ENCODE measurements around the gene APOL5.
"Not testable (repeated sequence)": the region's sequence is repeated elsewhere in the genome, so short reads cannot be mapped to it uniquely, and the experiment has no call there.

Gene APOL5

DNA sequence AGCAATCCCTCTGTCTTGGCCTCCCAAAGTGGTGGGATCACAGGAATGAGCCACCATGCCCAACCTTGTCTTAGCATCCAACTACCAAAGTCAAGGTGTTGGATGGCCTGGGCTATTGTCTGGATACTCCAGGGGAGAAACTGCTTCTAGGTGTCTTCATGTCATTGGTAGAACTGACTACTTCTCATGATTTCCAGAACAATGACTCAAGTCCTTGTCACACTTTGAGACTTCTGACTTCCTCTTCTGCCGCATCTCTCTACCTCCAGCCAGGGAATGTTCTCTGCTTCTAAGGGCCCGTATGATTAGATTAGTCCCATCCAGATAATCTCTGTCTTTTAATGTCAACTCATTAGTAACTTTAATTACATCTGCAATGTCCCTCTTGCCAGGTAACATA is 38.8 kb upstream of the APOL5 start:
- DNase-seq (ENCODE audit: low read depth in 1 of 2, low spot score in 1 of 2) = no peak
- TF ChIP-seq POLR2AphosphoS5 (IDR thresholded peaks at IDR 0.05; ENCODE audit: low read depth) = no peak
- TF ChIP-seq SPI1 (IDR thresholded peaks at IDR 0.05; ENCODE audit: borderline replicate concordance, low read depth) = no peak
- TF ChIP-seq, protein P1, sequence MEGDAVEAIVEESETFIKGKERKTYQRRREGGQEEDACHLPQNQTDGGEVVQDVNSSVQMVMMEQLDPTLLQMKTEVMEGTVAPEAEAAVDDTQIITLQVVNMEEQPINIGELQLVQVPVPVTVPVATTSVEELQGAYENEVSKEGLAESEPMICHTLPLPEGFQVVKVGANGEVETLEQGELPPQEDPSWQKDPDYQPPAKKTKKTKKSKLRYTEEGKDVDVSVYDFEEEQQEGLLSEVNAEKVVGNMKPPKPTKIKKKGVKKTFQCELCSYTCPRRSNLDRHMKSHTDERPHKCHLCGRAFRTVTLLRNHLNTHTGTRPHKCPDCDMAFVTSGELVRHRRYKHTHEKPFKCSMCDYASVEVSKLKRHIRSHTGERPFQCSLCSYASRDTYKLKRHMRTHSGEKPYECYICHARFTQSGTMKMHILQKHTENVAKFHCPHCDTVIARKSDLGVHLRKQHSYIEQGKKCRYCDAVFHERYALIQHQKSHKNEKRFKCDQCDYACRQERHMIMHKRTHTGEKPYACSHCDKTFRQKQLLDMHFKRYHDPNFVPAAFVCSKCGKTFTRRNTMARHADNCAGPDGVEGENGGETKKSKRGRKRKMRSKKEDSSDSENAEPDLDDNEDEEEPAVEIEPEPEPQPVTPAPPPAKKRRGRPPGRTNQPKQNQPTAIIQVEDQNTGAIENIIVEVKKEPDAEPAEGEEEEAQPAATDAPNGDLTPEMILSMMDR (IDR thresholded peaks at IDR 0.05; ENCODE audit: insufficient read depth, low read length) = no peak
- no peak for TF ChIP-seq GABPA (IDR thresholded peaks at IDR 0.05; ENCODE audit: low read depth)
- TF ChIP-seq, protein P2, sequence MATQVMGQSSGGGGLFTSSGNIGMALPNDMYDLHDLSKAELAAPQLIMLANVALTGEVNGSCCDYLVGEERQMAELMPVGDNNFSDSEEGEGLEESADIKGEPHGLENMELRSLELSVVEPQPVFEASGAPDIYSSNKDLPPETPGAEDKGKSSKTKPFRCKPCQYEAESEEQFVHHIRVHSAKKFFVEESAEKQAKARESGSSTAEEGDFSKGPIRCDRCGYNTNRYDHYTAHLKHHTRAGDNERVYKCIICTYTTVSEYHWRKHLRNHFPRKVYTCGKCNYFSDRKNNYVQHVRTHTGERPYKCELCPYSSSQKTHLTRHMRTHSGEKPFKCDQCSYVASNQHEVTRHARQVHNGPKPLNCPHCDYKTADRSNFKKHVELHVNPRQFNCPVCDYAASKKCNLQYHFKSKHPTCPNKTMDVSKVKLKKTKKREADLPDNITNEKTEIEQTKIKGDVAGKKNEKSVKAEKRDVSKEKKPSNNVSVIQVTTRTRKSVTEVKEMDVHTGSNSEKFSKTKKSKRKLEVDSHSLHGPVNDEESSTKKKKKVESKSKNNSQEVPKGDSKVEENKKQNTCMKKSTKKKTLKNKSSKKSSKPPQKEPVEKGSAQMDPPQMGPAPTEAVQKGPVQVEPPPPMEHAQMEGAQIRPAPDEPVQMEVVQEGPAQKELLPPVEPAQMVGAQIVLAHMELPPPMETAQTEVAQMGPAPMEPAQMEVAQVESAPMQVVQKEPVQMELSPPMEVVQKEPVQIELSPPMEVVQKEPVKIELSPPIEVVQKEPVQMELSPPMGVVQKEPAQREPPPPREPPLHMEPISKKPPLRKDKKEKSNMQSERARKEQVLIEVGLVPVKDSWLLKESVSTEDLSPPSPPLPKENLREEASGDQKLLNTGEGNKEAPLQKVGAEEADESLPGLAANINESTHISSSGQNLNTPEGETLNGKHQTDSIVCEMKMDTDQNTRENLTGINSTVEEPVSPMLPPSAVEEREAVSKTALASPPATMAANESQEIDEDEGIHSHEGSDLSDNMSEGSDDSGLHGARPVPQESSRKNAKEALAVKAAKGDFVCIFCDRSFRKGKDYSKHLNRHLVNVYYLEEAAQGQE (IDR thresholded peaks at IDR 0.05; ENCODE audit: insufficient replicate concordance, low read depth) = no peak
- no peak overlapping the region for H3K4me3 ChIP-seq (replicated peaks; ENCODE audit: insufficient read depth, low read length)
- no peak overlapping the region for H3K27ac ChIP-seq (replicated peaks)
- no peaks in the 10 kb centered on the region for H3K27me3 ChIP-seq (ENCODE audit: insufficient read depth, poor library complexity, severe bottlenecking)

DNA sequence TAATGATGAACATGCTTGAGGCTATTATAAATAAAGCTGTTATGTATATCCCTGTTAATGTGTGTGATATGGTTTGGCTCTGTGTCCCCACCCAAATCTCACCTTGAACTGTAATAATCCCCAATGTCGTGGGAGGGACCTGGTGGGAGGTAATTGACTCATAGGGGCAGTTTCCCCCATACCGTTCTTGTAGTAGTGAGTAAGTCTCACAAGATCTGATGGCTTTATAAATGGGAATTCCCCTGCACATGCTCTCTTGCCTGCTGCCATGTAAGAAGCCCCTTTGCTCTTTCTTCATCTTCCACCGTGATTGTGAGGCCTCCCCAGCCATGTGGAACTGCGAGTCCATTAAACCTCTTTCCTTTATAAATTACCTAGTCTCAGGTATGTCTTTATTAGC is 38.2 kb upstream of the APOL5 start:
- DNase-seq (ENCODE audit: low read depth in 1 of 2, low spot score in 1 of 2); H3K27ac ChIP-seq (replicated peaks); H3K4me3 ChIP-seq (replicated peaks; ENCODE audit: insufficient read depth, low read length); H3K27me3 ChIP-seq (ENCODE audit: insufficient read depth, poor library complexity, severe bottlenecking): not testable (repeated sequence)

DNA sequence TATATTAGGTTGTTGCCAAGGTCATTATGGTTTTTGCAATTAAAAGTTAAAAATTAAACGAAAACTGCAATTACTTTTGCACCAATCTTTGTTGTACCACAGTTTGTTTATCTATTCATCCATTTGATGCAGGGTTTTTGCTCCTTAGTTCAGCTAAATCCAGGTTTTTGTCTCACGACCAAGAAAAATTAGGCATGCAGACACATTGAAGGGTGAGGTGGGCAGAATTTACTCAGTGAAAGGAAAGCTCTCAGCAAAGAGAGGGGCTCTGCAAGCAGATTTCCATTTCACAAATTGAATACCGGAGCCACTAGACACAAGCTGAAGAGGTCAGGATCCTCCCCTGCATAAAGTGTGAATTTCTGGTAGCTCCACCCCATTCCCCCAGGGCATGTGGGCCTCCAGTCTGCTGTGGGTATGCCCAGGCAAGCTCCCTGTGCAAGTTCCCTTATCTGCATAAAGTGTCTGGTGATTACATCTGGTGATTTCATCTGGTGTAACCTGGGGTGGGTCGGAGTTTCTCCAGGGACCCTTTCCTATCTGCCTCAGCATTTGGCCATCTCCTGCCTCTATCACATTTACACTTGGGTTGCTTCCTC is 36.1 kb upstream of the APOL5 start:
- no peak for TF ChIP-seq SPI1 (IDR thresholded peaks at IDR 0.05; ENCODE audit: borderline replicate concordance, low read depth)
- TF ChIP-seq, protein P2 (IDR thresholded peaks at IDR 0.05; ENCODE audit: insufficient replicate concordance, low read depth) = no peak
- TF ChIP-seq, protein P1 (IDR thresholded peaks at IDR 0.05; ENCODE audit: insufficient read depth, low read length) = no peak
- no peak for TF ChIP-seq POLR2AphosphoS5 (IDR thresholded peaks at IDR 0.05; ENCODE audit: low read depth)
- no peak for TF ChIP-seq GABPA (IDR thresholded peaks at IDR 0.05; ENCODE audit: low read depth)

DNA sequence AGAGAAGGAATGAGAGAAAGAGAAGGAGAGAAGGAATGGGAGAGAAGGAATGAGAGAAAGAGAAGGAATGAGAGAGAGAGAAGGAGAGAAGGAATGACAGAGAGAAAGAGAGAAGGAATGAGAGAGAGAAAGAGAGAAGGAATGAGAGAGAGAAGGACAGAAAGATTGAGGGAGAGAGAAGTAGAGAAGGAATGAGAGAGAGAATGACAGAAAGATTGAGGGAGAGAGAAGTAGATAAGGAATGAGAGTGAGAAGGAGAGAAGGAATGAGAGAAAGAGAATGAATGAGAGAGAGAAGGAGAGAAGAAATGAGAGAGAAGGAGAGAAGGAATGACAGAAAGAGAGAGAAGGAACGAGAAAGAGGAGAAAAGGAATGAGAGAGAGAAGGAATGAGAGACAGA is 34.1 kb upstream of the APOL5 start:
- no peak overlapping the region for H3K4me3 ChIP-seq (replicated peaks; ENCODE audit: insufficient read depth, low read length)
- no peak for DNase-seq (ENCODE audit: low read depth in 1 of 2, low spot score in 1 of 2)
- H3K27me3 ChIP-seq (ENCODE audit: insufficient read depth, poor library complexity, severe bottlenecking) = no peaks in the 10 kb centered on the region
- TF ChIP-seq POLR2AphosphoS5 (IDR thresholded peaks at IDR 0.05; ENCODE audit: low read depth) (no peak), SPI1 (IDR thresholded peaks at IDR 0.05; ENCODE audit: borderline replicate concordance, low read depth) (no peak), GABPA (IDR thresholded peaks at IDR 0.05; ENCODE audit: low read depth) (no peak)
- TF ChIP-seq, protein P2 (IDR thresholded peaks at IDR 0.05; ENCODE audit: insufficient replicate concordance, low read depth) = no peak
- TF ChIP-seq, protein P1 (IDR thresholded peaks at IDR 0.05; ENCODE audit: insufficient read depth, low read length) = no peak
- H3K27ac ChIP-seq (replicated peaks) = no peak overlapping the region

More for the DNA sequence above, 36.1 kb upstream of the APOL5 start:
- Histone ChIP-seq H3K4me3 (replicated peaks; ENCODE audit: insufficient read depth, low read length) (no peak overlapping the region), H3K27ac (replicated peaks) (no peak overlapping the region), H3K27me3 (ENCODE audit: insufficient read depth, poor library complexity, severe bottlenecking) (no peaks in the 10 kb centered on the region)
- DNase-seq (ENCODE audit: low read depth in 1 of 2, low spot score in 1 of 2) = no peak

All from HL-60 (cell line).